Activated CD4-positive, alpha-beta memory T cell treated with anti-CD3 and anti-CD28 coated beads for 36 hours (primary cell): ENCODE measurements around the gene TNFRSF25. TPM values are rescaled to one million over a fixed set of nuclear protein-coding genes. Genes with fewer than 3 reads are reported as not detected.

ENCODE experiments used
- CTCF ChIA-PET: fragments of 350-600 bp; sonication (Branson Sonifier 250); formaldehyde crosslinking; loops from one replicate; lab custom pipeline; 2021; ENCODE audit warnings: antibody characterized with exemption, inconsistent platforms; lab: Charles Lee
- POLR2A ChIA-PET: fragments of 350-600 bp; sonication (Branson Sonifier 250); formaldehyde crosslinking; loops from one replicate; lab custom pipeline; 2021; ENCODE audit warnings: antibody characterized with exemption; lab: Charles Lee
- DNase-seq: peaks from one replicate; pipeline ENCODE4 v3.0.0-alpha.2; 2020
- H3K27ac Mint-ChIP-seq: one replicate; pipeline ENCODE4 v1.8.0; 2021; ENCODE audit warnings: mixed read lengths
- H3K27me3 Mint-ChIP-seq: one replicate; pipeline ENCODE4 v1.8.0; 2021; ENCODE audit warnings: mixed read lengths
- H3K36me3 Mint-ChIP-seq: one replicate; pipeline ENCODE4 v1.8.0; 2021; ENCODE audit warnings: mixed read lengths
- H3K4me1 Mint-ChIP-seq: one replicate; pipeline ENCODE4 v1.8.0; 2021; ENCODE audit warnings: low read depth, mixed read lengths
- H3K4me3 Mint-ChIP-seq: one replicate; pipeline ENCODE4 v1.8.0; 2021; ENCODE audit warnings: mild to moderate bottlenecking, mixed read lengths
- H3K9me3 Mint-ChIP-seq: one replicate; pipeline ENCODE4 v1.8.0; 2021; ENCODE audit warnings: mixed read lengths
- intact Hi-C: fragments of 100-400 bp; cut with micrococcal nuclease; formaldehyde crosslinking; loops from one replicate; pipeline ENCODE4 v1.15.1; 2023
- total RNA-seq, 2 experiments: library from RNA; stranded (reverse); gene quantifications; one replicate each; pipeline ENCODE4 v1.2.3, GENCODE V29; 2021

TNFRSF25 gene
- total RNA-seq, 2 experiments from 2014 or later, result 90.0 to 97.4 TPM

GRCh38 chr1:6471086-6471969 lies 5.4 kb upstream of the TNFRSF25 start:
- POLR2A ChIA-PET, result no interaction called here
- Mint-ChIP-seq H3K9me3 (no peaks in the 10 kb centered on the region), H3K27ac (no peak overlapping the region)

GRCh38 chr1:6470132-6471085 lies 4.4 kb upstream of the TNFRSF25 start:
- Mint-ChIP-seq H3K27ac (no peak overlapping the region), H3K36me3 (no peaks in the 10 kb centered on the region), H3K4me3 (no peak overlapping the region), H3K27me3 (no peaks in the 10 kb centered on the region), H3K9me3 (no peaks in the 10 kb centered on the region), H3K4me1 (peaks cover 9% of the 10 kb centered on the region)
- CTCF ChIA-PET, result interaction anchor here (1.2 to 1.4 kb wide), 2 partner anchors 19 to 32 kb away, joined by 4 to 5 read pairs; no protein-coding TSS in a partner anchor
- intact Hi-C loops, result no loop called here
- no peak for DNase-seq
- POLR2A ChIA-PET, result no interaction called here

More at GRCh38 chr1:6471086-6471969, 5.4 kb upstream of the TNFRSF25 start:
- no peaks in the 10 kb centered on the region for H3K36me3 Mint-ChIP-seq
- H3K4me3 Mint-ChIP-seq, result no peak overlapping the region
- H3K4me1 Mint-ChIP-seq, result peaks cover 12% of the 10 kb centered on the region
- H3K27me3 Mint-ChIP-seq, result no peaks in the 10 kb centered on the region
- CTCF ChIA-PET, result interaction anchor here (1.1 to 2.7 kb wide), 10 partner anchors 8 to 225 kb away, joined by 3 to 12 read pairs (median 6); no protein-coding TSS in a partner anchor
- intact Hi-C loops, result no loop called here
- DNase-seq, result no peak

GRCh38 chr1:6468729-6469461 lies 2.9 kb upstream of the TNFRSF25 start:
- intact Hi-C loops, result no loop called here
- ChIA-PET POLR2A (no interaction called here), CTCF (interaction anchor here (1.4 to 3.4 kb wide), 3 partner anchors 20 to 222 kb away, joined by 5 to 14 read pairs (median 5); no protein-coding TSS in a partner anchor)
- Mint-ChIP-seq H3K27me3 (no peaks in the 10 kb centered on the region), H3K27ac (no peak overlapping the region), H3K4me3 (no peak overlapping the region), H3K4me1 (peaks cover 15% of the 10 kb centered on the region), H3K9me3 (no peaks in the 10 kb centered on the region), H3K36me3 (peaks cover 6% of the 10 kb centered on the region)
- no peak for DNase-seq

- H3K4me3 Mint-ChIP-seq, result no peak overlapping the region
Measured at GRCh38 chr1:6467744-6468688, 2.0 kb upstream of the TNFRSF25 start.

GRCh38 chr1:6467224-6467623 lies 1.3 kb upstream of the TNFRSF25 start:
- Mint-ChIP-seq H3K27ac (peak overlapping the region; percentile 28), H3K9me3 (no peaks in the 10 kb centered on the region), H3K4me1 (peaks cover 31% of the 10 kb centered on the region), H3K27me3 (no peaks in the 10 kb centered on the region), H3K4me3 (no peak overlapping the region), H3K36me3 (peaks cover 18% of the 10 kb centered on the region)
- DNase-seq, result no peak
- ChIA-PET CTCF (interaction anchor here (0.9 to 3.4 kb wide), 7 partner anchors 10 to 221 kb away, joined by 3 to 18 read pairs (median 6); no protein-coding TSS in a partner anchor), POLR2A (no interaction called here)
- intact Hi-C loops, result no loop called here

More at GRCh38 chr1:6467744-6468688, 2.0 kb upstream of the TNFRSF25 start:
- no peak for DNase-seq
- H3K27me3 Mint-ChIP-seq, result no peaks in the 10 kb centered on the region
- no peak overlapping the region for H3K27ac Mint-ChIP-seq
- CTCF ChIA-PET, result interaction anchor here (0.9 to 3.4 kb wide), 6 partner anchors 10 to 221 kb away, joined by 3 to 18 read pairs (median 8); no protein-coding TSS in a partner anchor
- intact Hi-C loops, result no loop called here
- no peaks in the 10 kb centered on the region for H3K9me3 Mint-ChIP-seq
- H3K36me3 Mint-ChIP-seq, result peaks cover 10% of the 10 kb centered on the region
- POLR2A ChIA-PET, result no interaction called here
- H3K4me1 Mint-ChIP-seq, result peaks cover 23% of the 10 kb centered on the region

GRCh38 chr1:6466751-6467150 lies 778 bp upstream of the TNFRSF25 start:
- H3K27me3 Mint-ChIP-seq, result no peaks in the 10 kb centered on the region
- intact Hi-C loops, result no loop called here
- H3K4me3 Mint-ChIP-seq, result peak overlapping the region; percentile 82
- H3K9me3 Mint-ChIP-seq, result no peaks in the 10 kb centered on the region
- H3K36me3 Mint-ChIP-seq, result peaks cover 23% of the 10 kb centered on the region
- CTCF ChIA-PET, result interaction anchor here (0.6 to 3.4 kb wide), 9 partner anchors 9 to 220 kb away, joined by 3 to 18 read pairs (median 6); no protein-coding TSS in a partner anchor
- POLR2A ChIA-PET, result no interaction called here
- H3K27ac Mint-ChIP-seq, result peak overlapping the region; percentile 76
- DNase-seq, result no peak
- peaks cover 36% of the 10 kb centered on the region for H3K4me1 Mint-ChIP-seq

- Mint-ChIP-seq H3K36me3 (peaks cover 33% of the 10 kb centered on the region), H3K4me3 (peak overlapping the region; percentile 82), H3K27ac (peak overlapping the region; percentile 83), H3K4me1 (peaks cover 46% of the 10 kb centered on the region), H3K27me3 (no peaks in the 10 kb centered on the region), H3K9me3 (no peaks in the 10 kb centered on the region)
- CTCF ChIA-PET, result interaction anchor here (1.1 to 3.4 kb wide), 6 partner anchors 12 to 219 kb away, joined by 3 to 18 read pairs (median 8); partner anchors contain the start of genes NOL9 and TAS1R1
- POLR2A ChIA-PET, result no interaction called here
- intact Hi-C loops, result loop anchor here (2.0 kb wide), 2 partner anchors 27 to 73 kb away; partner anchors contain the start of gene ACOT7
- DNase-seq, result peak; percentile 64
Measured at GRCh38 chr1:6465461-6466005, 440 bp downstream of the TNFRSF25 start.

GRCh38 chr1:6464915-6465314 lies 1.1 kb downstream of the TNFRSF25 start:
- Mint-ChIP-seq H3K4me1 (peaks cover 51% of the 10 kb centered on the region), H3K9me3 (no peaks in the 10 kb centered on the region), H3K36me3 (peaks cover 35% of the 10 kb centered on the region), H3K27me3 (no peaks in the 10 kb centered on the region), H3K27ac (peak overlapping the region; percentile 83), H3K4me3 (peak overlapping the region; percentile 82)
- no peak for DNase-seq
- ChIA-PET CTCF (interaction anchor here (1.1 to 2.9 kb wide), 6 partner anchors 8 to 90 kb away, joined by 3 to 12 read pairs (median 7); partner anchors contain the start of genes NOL9 and TAS1R1), POLR2A (no interaction called here)
- intact Hi-C loops, result loop anchor here (1.0 to 5.0 kb wide), 4 partner anchors 25 to 268 kb away; partner anchors contain the start of genes ACOT7 and RPL22

GRCh38 chr1:6464514-6464836 lies 1.5 kb downstream of the TNFRSF25 start:
- Mint-ChIP-seq H3K4me3 (peak overlapping the region; percentile 82), H3K36me3 (peaks cover 35% of the 10 kb centered on the region), H3K27ac (peak overlapping the region; percentile 83), H3K4me1 (peaks cover 54% of the 10 kb centered on the region), H3K9me3 (no peaks in the 10 kb centered on the region), H3K27me3 (no peaks in the 10 kb centered on the region)
- ChIA-PET CTCF (interaction anchor here (1.1 to 2.9 kb wide), 7 partner anchors 9 to 90 kb away, joined by 3 to 12 read pairs (median 9); partner anchors contain the start of genes NOL9 and TAS1R1), POLR2A (no interaction called here)
- intact Hi-C loops, result loop anchor here (1.0 to 5.0 kb wide), 4 partner anchors 26 to 267 kb away; partner anchors contain the start of genes ACOT7 and RPL22
- DNase-seq, result peak; percentile 83

GRCh38 chr1:6463120-6463412 lies 2.9 kb downstream of the TNFRSF25 start:
- no peaks in the 10 kb centered on the region for H3K27me3 Mint-ChIP-seq
- ChIA-PET POLR2A (no interaction called here), CTCF (interaction anchor here (0.8 to 2.9 kb wide), 12 partner anchors 8 to 58 kb away, joined by 3 to 12 read pairs (median 5); no protein-coding TSS in a partner anchor)
- H3K4me1 Mint-ChIP-seq, result peaks cover 58% of the 10 kb centered on the region
- H3K36me3 Mint-ChIP-seq, result peaks cover 35% of the 10 kb centered on the region
- no peak for DNase-seq
- H3K4me3 Mint-ChIP-seq, result peak overlapping the region; percentile 37
- no peaks in the 10 kb centered on the region for H3K9me3 Mint-ChIP-seq
- H3K27ac Mint-ChIP-seq, result peak overlapping the region; percentile 79
- intact Hi-C loops, result loop anchor here (5.0 kb wide), 1 partner anchor 266 kb away; the partner anchor contains the start of gene RPL22
